CD1c-positive myeloid dendritic cell (primary cell): Measurements from ENCODE around the gene IDUA.

Source experiments
- DNase-seq: peaks from one replicate; pipeline ENCODE4 v3.0.0-alpha.2; 2016; ENCODE audit errors: extremely low spot score

IDUA gene

GRCh38 chr4:956531-957230 lies 30.2 kb upstream of the IDUA start:
- DNase-seq: no peak

GRCh38 chr4:957231-957580 lies 29.6 kb upstream of the IDUA start:
- DNase-seq: no peak

- no peak for DNase-seq
Observed at GRCh38 chr4:957581-958313, 29.1 kb upstream of the IDUA start.

- no peak for DNase-seq
Observed at GRCh38 chr4:958314-958665, 28.6 kb upstream of the IDUA start.

- no peak for DNase-seq
Observed at GRCh38 chr4:958696-959337, 28.0 kb upstream of the IDUA start.

- no peak for DNase-seq
Observed at GRCh38 chr4:959338-960139, 27.3 kb upstream of the IDUA start.

- no peak for DNase-seq
Observed at GRCh38 chr4:960140-960635, 26.7 kb upstream of the IDUA start.

- no peak for DNase-seq
Observed at GRCh38 chr4:960636-961350, 26.1 kb upstream of the IDUA start.

- DNase-seq: no peak
Observed at GRCh38 chr4:961351-962230, 25.3 kb upstream of the IDUA start.

GRCh38 chr4:962231-963208 lies 24.3 kb upstream of the IDUA start:
- DNase-seq: no peak

- DNase-seq: no peak
Observed at GRCh38 chr4:963276-964225, 23.3 kb upstream of the IDUA start.

GRCh38 chr4:964346-965025 lies 22.4 kb upstream of the IDUA start:
- DNase-seq: no peak

GRCh38 chr4:965048-965765 lies 21.6 kb upstream of the IDUA start:
- DNase-seq: no peak

GRCh38 chr4:965766-966134 lies 21.1 kb upstream of the IDUA start:
- no peak for DNase-seq

- DNase-seq: no peak
Observed at GRCh38 chr4:966266-967112, 20.4 kb upstream of the IDUA start.
